SU-DHL-6 (cell line): ENCODE measurements around the gene CDK14.

Source experiments
- CTCF ChIP-seq: fragments of 200-600 bp; sonication (generic); IDR thresholded peaks from one replicate; pipeline ENCODE4 v1.5.1; 2017; ENCODE audit warnings: antibody characterized with exemption, mild to moderate bottlenecking, low read length, moderate library complexity; ENCODE audit not compliant: insufficient read depth, poor library complexity, severe bottlenecking
- EZH2phosphoT487 ChIP-seq: fragments of 200-600 bp; sonication (generic), shearing (Covaris generic); conservative IDR thresholded peaks from 2 replicates; pipeline ENCODE4 v1.6.1; 2018; ENCODE audit warnings: mild to moderate bottlenecking, antibody characterized with exemption, low read length, moderate library complexity, mixed read lengths

- TF ChIP-seq EZH2phosphoT487: no peak
- no peak for TF ChIP-seq CTCF
Observed at GRCh38 chr7:90717296-90718060, 121.4 kb downstream of the CDK14 start.
